GM21381 (cell line): ENCODE measurements around the gene CD8A.
"Not testable (repeated sequence)": the region's sequence is repeated elsewhere in the genome, so short reads cannot be mapped to it uniquely, and the experiment has no call there.

Experiments used
- ATAC-seq: cut with Tn5 transposase; IDR thresholded peaks from one replicate; pipeline ENCODE4 v1.9.1; 2021; ENCODE audit warnings: mild to moderate bottlenecking, moderate library complexity; ENCODE audit not compliant: unreplicated experiment

CD8A gene

DNA sequence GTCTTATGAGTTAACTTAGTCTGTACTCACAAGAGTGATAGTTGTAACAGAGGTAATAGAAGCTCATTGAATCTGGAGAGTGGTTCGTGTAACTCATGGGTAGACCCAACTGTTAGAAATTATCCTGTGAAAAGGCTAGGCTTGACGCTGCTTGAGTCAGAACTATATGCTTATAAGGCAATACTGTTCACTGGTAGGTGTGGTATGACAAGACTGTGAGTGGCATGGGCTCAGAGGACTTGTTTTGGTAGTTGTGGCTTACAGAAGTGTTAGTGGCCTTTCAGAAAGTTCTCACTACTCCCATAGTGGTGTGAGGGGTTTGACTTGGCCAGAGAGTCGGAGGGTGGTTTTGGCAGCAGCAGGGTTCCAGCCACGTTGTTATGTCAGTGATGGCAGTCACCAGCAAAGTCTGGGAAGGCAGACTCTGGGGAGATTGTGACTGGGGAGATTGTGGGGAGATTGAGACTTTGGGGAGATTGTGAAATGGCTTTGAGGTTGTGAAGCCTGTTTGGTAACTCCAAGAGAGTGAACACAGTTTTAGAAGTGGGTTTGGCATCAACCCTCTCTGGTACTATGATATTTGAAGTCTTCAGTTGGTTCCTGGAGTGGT, 48.7 kb downstream of the CD8A start:
- not testable (repeated sequence) for ATAC-seq

DNA sequence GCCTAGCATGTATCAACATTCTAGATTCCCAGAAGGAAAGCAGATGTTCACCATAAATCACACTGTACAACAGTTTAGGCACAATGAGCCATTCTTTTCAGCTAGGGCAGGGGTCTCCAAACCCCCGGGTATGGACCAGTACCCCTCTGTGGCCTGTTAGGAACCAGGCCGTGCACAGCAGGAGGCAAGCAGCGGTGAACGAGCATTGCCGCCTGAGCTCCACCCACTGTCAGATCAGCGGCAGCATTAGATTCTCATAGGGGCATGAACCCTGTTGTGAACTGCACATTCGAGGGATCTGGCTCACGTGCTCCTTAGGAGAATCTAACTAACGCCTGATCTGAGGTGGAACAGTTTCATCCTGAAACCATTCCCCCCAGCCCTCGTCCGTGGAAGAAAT, 50.8 kb downstream of the CD8A start:
- ATAC-seq, result not testable (repeated sequence)

DNA sequence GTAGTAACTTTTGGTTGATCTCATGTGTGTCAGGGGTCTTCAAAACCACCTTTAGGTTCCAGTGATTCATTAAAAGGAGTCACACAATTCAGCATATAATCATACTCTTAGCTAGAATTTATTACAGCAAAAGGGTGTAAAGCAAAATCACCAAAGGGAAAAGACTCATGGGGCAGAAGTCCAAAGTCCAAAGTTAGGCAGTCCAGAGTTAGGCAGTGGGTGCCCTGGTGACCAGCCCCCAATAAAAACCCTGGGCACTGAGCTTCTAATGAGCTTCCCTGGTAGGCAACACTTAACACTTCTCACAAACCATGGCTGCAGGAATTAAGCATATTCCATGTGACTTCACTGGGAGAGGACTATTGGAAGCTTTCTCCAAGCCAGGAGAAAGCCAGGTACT, 51.2 kb downstream of the CD8A start:
- ATAC-seq, result not testable (repeated sequence)

DNA sequence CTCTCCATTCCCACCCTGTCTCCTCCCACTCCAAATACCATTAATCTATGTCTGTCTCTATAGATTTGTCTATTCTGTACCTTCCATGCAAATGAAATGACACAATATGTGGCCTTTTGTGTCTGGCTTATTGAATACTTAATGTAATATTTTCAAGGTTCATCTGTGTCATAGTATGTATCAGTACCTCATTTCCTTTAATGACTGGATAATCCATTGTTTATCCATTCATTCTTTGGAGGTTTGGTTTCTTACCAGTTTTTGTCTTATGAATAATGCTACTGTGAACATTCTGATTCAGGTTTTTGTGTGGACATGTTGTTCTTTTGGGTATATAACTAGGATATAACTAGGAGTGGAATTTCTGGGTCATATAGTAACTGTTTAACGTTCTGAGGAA, 55.8 kb downstream of the CD8A start:
- not testable (repeated sequence) for ATAC-seq
